ENCODE results near the gene VPS52. TPM values are rescaled to one million over a fixed set of nuclear protein-coding genes. Genes with fewer than 3 reads are reported as not detected.

The VPS52 gene
- total and polyA plus RNA-seq, 4 donors = 37.3 to 59.9 (median 43.9) TPM

DNA sequence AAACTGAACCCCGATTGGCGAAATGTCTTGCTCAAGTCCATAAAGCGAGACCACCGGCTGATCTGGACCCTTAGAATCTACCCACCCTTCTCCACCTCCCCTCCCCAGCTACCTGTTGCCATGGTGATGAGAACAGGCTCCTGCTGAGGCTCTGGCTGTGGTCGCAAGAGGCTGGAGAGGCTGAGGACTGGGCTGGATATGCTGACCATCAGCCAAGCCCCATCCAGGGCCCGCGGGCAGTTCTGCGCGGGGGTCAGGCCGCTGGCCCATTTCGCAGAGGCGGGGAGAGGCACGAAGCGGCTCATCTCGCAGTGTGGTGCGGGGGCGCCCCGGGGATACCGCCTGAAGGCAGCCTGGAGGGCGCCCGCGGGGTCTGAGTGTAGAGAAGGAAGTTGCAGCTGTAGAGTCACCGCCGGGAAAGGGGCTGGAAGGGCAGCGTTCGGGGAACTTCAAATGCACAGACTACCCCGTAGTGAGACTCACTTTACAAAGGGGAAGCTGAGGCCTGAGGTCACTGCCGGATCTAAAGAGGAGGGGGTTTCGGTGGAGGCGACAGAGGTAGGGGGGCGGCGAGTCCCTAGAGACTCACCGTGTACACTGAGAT is 41.5 kb upstream of the VPS52 start:
- Histone ChIP-seq H3K36me3 (ENCODE audit: control insufficient read depth in 4 of 4, insufficient read depth in 4 of 4, low read length in 4 of 4) (peaks cover 0 to 19% (median 4%) of the 10 kb centered on the region in 4 donors), H3K9ac (ENCODE audit: insufficient read depth in 1 of 2, low read length in 2 of 2) (peak overlapping the region; percentile 57 to 96), H3K4me1 (ENCODE audit: control insufficient read depth in 5 of 5, insufficient read depth in 5 of 5, low read length in 5 of 5) (peaks cover 8 to 25% (median 14%) of the 10 kb centered on the region in 5 donors), H3K4me3 (peak overlapping the region; percentile 81), H3K27me3 (ENCODE audit: control insufficient read depth in 3 of 3, insufficient read depth in 3 of 3, low read length in 2 of 3) (no peaks in the 10 kb centered on the region), H3K9me3 (ENCODE audit: control insufficient read depth in 4 of 4, insufficient read depth in 3 of 4, low read length in 3 of 4) (no peaks in the 10 kb centered on the region), H3K27ac (ENCODE audit: low read depth in 1 of 2, low read length in 1 of 2) (peak overlapping the region; percentile 96 to 97)
- peak; percentile 9 for ATAC-seq (ENCODE audit: insufficient read depth, low FRiP score)
- WGBS, 2 donors = 0% methylated on average over 33 of the region's 33 CpGs
- peak; percentile 58 to 68 (median 65) for DNase-seq
- TF ChIP-seq, protein P1, sequence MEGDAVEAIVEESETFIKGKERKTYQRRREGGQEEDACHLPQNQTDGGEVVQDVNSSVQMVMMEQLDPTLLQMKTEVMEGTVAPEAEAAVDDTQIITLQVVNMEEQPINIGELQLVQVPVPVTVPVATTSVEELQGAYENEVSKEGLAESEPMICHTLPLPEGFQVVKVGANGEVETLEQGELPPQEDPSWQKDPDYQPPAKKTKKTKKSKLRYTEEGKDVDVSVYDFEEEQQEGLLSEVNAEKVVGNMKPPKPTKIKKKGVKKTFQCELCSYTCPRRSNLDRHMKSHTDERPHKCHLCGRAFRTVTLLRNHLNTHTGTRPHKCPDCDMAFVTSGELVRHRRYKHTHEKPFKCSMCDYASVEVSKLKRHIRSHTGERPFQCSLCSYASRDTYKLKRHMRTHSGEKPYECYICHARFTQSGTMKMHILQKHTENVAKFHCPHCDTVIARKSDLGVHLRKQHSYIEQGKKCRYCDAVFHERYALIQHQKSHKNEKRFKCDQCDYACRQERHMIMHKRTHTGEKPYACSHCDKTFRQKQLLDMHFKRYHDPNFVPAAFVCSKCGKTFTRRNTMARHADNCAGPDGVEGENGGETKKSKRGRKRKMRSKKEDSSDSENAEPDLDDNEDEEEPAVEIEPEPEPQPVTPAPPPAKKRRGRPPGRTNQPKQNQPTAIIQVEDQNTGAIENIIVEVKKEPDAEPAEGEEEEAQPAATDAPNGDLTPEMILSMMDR (IDR thresholded peaks at IDR 0.05; ENCODE audit: control extremely low read depth, extremely low read depth) = no peak

DNA sequence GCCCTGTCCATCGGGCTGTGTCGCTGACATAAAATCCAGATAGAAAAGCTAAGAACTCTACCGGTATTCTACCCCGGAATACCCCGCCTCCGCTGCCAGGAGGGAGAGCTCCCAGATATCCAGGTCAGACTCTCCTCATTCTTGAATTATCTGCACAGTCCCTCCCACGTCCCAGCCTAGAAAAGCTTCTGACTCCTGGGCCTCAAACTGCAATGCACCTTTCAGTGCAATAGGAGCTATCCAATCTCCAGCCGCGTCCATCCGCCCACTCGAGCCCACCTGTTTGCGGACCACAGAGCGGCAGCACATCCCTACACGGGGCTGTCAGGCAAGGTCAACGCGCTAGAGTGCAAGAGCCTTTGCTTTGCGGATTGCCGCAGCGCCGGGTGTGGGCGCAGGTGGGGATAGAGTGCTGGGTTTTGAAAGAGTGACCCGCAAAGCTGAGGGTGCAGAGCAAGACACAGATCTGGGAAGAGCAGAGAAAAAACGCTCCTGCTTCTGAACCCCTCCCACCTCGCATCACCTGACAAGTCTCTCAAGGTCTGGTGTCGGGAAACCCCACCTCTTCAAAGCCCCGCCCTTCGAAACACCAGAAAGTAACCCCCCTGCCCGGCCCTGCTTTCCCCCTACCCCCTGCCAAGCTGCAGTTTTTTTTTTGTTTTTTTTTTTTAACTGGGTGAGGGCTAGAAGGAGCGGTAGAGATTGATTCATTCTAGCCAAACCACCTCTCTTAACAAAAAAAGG is 40.9 kb upstream of the VPS52 start:
- DNase-seq (peak; percentile 55 to 75 (median 59)), ATAC-seq (ENCODE audit: insufficient read depth, low FRiP score) (peak; percentile 48)
- Histone ChIP-seq H3K4me1 (ENCODE audit: control insufficient read depth in 5 of 5, insufficient read depth in 5 of 5, low read length in 5 of 5) (peaks cover 8 to 24% (median 14%) of the 10 kb centered on the region in 5 donors), H3K27ac (ENCODE audit: low read depth in 1 of 2, low read length in 1 of 2) (peak overlapping the region; percentile 96 to 97), H3K4me3 (peak overlapping the region; percentile 81), H3K36me3 (ENCODE audit: control insufficient read depth in 4 of 4, insufficient read depth in 4 of 4, low read length in 4 of 4) (peaks cover 0 to 19% (median 4%) of the 10 kb centered on the region in 4 donors), H3K9ac (ENCODE audit: insufficient read depth in 1 of 2, low read length in 2 of 2) (peak overlapping the region; percentile 57 to 66), H3K9me3 (ENCODE audit: control insufficient read depth in 4 of 4, insufficient read depth in 3 of 4, low read length in 3 of 4) (no peaks in the 10 kb centered on the region), H3K27me3 (ENCODE audit: control insufficient read depth in 3 of 3, insufficient read depth in 3 of 3, low read length in 2 of 3) (no peaks in the 10 kb centered on the region)
- TF ChIP-seq, protein P1 (IDR thresholded peaks at IDR 0.05; ENCODE audit: control extremely low read depth, extremely low read depth) = no peak
- WGBS, 2 donors = 8 to 14% methylated on average over 29 of the region's 29 CpGs

GRCh38 chr6:33306356-33306755 is 34.7 kb upstream of the VPS52 start:
- H3K27me3 ChIP-seq (ENCODE audit: control insufficient read depth in 3 of 3, insufficient read depth in 3 of 3, low read length in 2 of 3) = no peaks in the 10 kb centered on the region
- H3K9me3 ChIP-seq (ENCODE audit: control insufficient read depth in 4 of 4, insufficient read depth in 3 of 4, low read length in 3 of 4) = no peaks in the 10 kb centered on the region
- no peak for DNase-seq
- peaks cover 0 to 8% (median 0%) of the 10 kb centered on the region in 5 donors for H3K4me1 ChIP-seq (ENCODE audit: control insufficient read depth in 5 of 5, insufficient read depth in 5 of 5, low read length in 5 of 5)
- ATAC-seq (ENCODE audit: insufficient read depth, low FRiP score) = no peak
- TF ChIP-seq, protein P1 (IDR thresholded peaks at IDR 0.05; ENCODE audit: control extremely low read depth, extremely low read depth) = no peak
- peaks cover 0 to 35% (median 15%) of the 10 kb centered on the region in 4 donors for H3K36me3 ChIP-seq (ENCODE audit: control insufficient read depth in 4 of 4, insufficient read depth in 4 of 4, low read length in 4 of 4)
- no peak overlapping the region for H3K4me3 ChIP-seq
- no peak overlapping the region for H3K9ac ChIP-seq (ENCODE audit: insufficient read depth in 1 of 2, low read length in 2 of 2)
- H3K27ac ChIP-seq (ENCODE audit: low read depth in 1 of 2, low read length in 1 of 2) = no peak overlapping the region
- WGBS, 2 donors = 90 to 92% methylated on average over 4 of the region's 4 CpGs

Data from lung (tissue), 12 donors.